Measurements from ENCODE around the gene ZNF135.
A peak's percentile ranks its signal among the peaks of the same experiment; 100 is the strongest.

The ZNF135 gene

GRCh38 chr19:58097781-58098681, 38.9 kb downstream of the ZNF135 start, which contains the start of gene ZSCAN18:
ZSCAN18 (minus strand) TSS chr19:58098231; CDS start chr19:58090267, 7,964 bp downstream.
- peak within 1 kb of the TSS; percentile 89 for H3K4me3 ChIP-seq (ENCODE audit: low read length)
- TF ChIP-seq, protein P1, sequence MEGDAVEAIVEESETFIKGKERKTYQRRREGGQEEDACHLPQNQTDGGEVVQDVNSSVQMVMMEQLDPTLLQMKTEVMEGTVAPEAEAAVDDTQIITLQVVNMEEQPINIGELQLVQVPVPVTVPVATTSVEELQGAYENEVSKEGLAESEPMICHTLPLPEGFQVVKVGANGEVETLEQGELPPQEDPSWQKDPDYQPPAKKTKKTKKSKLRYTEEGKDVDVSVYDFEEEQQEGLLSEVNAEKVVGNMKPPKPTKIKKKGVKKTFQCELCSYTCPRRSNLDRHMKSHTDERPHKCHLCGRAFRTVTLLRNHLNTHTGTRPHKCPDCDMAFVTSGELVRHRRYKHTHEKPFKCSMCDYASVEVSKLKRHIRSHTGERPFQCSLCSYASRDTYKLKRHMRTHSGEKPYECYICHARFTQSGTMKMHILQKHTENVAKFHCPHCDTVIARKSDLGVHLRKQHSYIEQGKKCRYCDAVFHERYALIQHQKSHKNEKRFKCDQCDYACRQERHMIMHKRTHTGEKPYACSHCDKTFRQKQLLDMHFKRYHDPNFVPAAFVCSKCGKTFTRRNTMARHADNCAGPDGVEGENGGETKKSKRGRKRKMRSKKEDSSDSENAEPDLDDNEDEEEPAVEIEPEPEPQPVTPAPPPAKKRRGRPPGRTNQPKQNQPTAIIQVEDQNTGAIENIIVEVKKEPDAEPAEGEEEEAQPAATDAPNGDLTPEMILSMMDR (IDR thresholded peaks at IDR 0.05; ENCODE audit: insufficient read depth, low read depth, low read length, missing control alignments), result no peak
- peak; percentile 94 for DNase-seq (ENCODE audit: low read depth)

DNA sequence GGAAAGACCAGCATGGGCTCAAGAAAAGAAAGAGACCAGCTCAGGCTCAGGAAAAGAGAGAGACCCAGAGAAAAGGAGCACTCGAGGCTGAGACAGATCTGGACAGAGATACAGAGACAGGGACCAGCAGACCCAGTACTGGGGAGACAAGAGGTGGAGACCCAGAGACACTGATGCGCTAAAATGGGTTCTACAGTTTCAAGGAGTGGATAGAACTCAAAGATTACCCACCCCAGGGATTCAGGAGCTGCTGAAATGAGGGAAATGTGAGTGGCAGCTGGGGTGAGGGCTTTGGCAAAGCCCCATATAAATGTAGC, 39.6 kb downstream of the ZNF135 start:
- TF ChIP-seq, protein P1 (IDR thresholded peaks at IDR 0.05; ENCODE audit: insufficient read depth, low read depth, low read length, missing control alignments), result no peak
- peak overlapping the region; percentile 89 for H3K4me3 ChIP-seq (ENCODE audit: low read length)
- DNase-seq (ENCODE audit: low read depth), result no peak

- no peak for DNase-seq (ENCODE audit: low read depth)
- no peak overlapping the region for H3K4me3 ChIP-seq (ENCODE audit: low read length)
- TF ChIP-seq, protein P1 (IDR thresholded peaks at IDR 0.05; ENCODE audit: insufficient read depth, low read depth, low read length, missing control alignments), result no peak
Measured at GRCh38 chr19:58107778-58108545, 48.9 kb downstream of the ZNF135 start.

GRCh38 chr19:58108546-58108817, 49.4 kb downstream of the ZNF135 start:
- no peak for DNase-seq (ENCODE audit: low read depth)
- no peak overlapping the region for H3K4me3 ChIP-seq (ENCODE audit: low read length)
- TF ChIP-seq, protein P1 (IDR thresholded peaks at IDR 0.05; ENCODE audit: insufficient read depth, low read depth, low read length, missing control alignments), result no peak

- H3K4me3 ChIP-seq (ENCODE audit: low read length), result no peak overlapping the region
- TF ChIP-seq, protein P1 (IDR thresholded peaks at IDR 0.05; ENCODE audit: insufficient read depth, low read depth, low read length, missing control alignments), result no peak
- no peak for DNase-seq (ENCODE audit: low read depth)
Measured at GRCh38 chr19:58117841-58118575, 58.9 kb downstream of the ZNF135 start.

- TF ChIP-seq, protein P1 (IDR thresholded peaks at IDR 0.05; ENCODE audit: insufficient read depth, low read depth, low read length, missing control alignments), result no peak
- DNase-seq (ENCODE audit: low read depth), result no peak
- no peak overlapping the region for H3K4me3 ChIP-seq (ENCODE audit: low read length)
Measured at GRCh38 chr19:58118979-58119733, 60.1 kb downstream of the ZNF135 start.

All from epithelial cell of esophagus (primary cell).